Measurements from ENCODE around the gene DZANK1.
"Not testable (repeated sequence)": the region's sequence is repeated elsewhere in the genome, so short reads cannot be mapped to it uniquely, and the experiment has no call there.

DZANK1 gene

DNA sequence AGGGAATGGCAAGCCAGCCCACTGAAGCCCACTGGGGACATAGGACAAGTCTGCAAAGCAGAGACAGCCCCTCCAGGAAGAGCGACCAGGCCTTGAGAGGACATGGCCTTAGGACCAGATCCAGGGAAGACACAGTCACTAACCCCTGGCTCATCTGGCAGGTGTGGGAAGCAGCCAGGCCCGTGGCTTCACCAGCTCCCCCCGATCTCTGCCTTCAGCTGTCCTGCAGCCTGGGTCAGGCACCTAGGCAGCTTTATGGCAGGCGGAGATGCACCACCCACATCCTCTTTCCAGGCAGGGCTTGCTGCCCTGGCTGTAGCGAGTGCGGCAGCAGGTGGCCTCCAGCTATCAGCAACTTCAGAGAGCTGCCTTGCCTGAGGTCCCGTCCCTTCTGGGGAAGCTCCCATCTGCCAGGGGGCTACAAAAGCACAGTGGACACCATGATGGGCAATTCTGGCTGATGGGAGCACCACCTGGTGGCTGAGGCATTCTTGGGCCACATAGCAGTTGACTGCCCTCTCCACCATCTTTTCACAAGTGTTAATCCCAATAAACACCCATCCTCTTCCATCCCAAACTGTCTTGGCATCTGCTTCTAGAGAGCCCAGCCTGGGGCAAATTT, 85.8 kb downstream of the DZANK1 start:
- DNase-seq (ENCODE audit: low read depth): no peak
- TF ChIP-seq, protein P1, sequence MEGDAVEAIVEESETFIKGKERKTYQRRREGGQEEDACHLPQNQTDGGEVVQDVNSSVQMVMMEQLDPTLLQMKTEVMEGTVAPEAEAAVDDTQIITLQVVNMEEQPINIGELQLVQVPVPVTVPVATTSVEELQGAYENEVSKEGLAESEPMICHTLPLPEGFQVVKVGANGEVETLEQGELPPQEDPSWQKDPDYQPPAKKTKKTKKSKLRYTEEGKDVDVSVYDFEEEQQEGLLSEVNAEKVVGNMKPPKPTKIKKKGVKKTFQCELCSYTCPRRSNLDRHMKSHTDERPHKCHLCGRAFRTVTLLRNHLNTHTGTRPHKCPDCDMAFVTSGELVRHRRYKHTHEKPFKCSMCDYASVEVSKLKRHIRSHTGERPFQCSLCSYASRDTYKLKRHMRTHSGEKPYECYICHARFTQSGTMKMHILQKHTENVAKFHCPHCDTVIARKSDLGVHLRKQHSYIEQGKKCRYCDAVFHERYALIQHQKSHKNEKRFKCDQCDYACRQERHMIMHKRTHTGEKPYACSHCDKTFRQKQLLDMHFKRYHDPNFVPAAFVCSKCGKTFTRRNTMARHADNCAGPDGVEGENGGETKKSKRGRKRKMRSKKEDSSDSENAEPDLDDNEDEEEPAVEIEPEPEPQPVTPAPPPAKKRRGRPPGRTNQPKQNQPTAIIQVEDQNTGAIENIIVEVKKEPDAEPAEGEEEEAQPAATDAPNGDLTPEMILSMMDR (IDR thresholded peaks at IDR 0.05; ENCODE audit: low read depth, low read length, missing control alignments): peak; percentile 7
- no peak overlapping the region for H3K4me3 ChIP-seq (ENCODE audit: low read depth, low read length)

DNA sequence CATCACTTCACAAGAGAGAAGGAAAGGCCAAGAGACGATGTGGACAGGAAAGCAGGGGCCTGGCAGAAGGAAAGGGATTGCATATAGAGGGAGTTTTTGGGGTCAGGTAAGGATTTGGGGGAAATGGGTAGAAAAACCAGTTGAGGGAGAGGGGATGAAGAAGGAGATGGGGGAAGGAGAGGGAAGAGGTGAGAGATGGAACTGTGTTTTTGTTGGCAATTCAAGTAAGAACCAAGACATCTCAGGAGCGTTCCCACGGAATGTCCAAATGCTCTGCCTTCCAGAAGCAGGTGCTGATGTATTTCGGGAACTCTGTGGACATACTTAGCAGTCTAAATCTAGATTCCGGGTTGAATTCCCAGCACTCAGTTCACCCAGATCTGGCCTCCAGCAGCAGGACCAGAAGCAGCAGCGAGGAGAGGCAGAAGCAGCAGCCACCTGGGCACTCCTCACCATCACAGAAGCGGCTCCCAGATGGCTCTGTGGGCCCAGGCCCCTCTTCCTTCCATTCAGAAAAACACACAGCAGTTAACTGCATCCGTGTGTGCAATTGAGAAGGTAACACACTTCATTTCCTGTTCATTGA, 88.8 kb downstream of the DZANK1 start:
- TF ChIP-seq, protein P1 (IDR thresholded peaks at IDR 0.05; ENCODE audit: low read depth, low read length, missing control alignments): no peak
- H3K4me3 ChIP-seq (ENCODE audit: low read depth, low read length): no peak overlapping the region
- no peak for DNase-seq (ENCODE audit: low read depth)

DNA sequence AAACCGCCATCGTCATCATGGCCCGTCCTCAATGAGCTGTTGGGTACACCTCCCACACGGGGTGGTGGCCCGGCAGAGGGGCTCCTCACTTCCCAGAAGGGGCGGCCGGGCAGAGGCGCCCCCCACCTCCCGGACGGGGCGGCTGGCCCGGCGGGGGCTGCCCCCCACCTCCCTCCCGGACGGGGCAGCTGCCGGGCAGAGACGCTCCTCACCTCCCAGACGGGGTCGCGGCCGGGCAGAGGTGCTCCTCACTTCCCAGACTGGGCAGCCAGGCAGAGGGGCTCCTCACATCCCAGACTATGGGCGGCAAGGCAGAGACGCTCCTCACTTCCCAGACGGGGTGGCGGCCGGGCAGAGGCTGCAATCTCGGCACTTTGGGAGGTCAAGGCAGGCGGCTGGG, 91.3 kb downstream of the DZANK1 start:
- H3K4me3 ChIP-seq (ENCODE audit: low read depth, low read length); DNase-seq (ENCODE audit: low read depth): not testable (repeated sequence)

DNA sequence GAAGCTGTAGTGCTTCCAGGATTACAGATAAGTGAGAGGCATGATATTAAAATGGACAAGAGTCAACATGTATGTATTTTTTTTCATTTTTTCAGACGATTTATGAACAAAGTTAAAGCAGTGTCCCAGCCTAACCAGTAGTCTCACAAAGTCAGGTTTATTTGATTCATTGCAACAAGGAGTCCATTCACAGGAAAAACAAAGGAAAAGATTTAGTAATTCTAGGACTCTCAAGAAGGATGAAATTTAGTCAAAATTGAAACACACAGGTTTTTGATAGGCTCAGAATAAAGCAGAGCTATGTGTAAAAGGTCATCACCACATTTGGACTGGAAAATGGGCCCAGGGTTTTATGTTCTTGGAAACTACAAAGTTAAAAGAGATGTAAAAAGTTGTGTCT, 94.5 kb downstream of the DZANK1 start:
- H3K4me3 ChIP-seq (ENCODE audit: low read depth, low read length): no peak overlapping the region
- TF ChIP-seq, protein P1 (IDR thresholded peaks at IDR 0.05; ENCODE audit: low read depth, low read length, missing control alignments): no peak
- no peak for DNase-seq (ENCODE audit: low read depth)

DNA sequence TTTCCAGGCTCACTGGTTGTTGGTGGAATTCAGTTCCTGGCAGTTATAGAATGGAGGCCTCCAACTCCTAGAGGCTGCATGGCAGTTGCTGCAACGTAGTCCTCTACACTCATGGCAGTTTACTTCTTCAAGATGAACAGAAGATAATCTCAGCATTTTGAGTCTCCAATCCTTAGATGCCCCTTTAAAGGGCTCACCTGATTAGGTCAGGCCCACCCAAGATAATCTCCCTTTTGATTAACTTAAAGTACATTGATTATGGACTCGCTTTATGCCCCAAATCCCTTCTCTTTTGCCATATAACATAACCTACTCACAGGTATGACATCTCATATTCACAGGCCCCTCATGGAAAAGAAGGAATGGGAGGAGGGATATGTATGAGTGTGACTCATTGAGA, 102.1 kb downstream of the DZANK1 start:
- DNase-seq (ENCODE audit: low read depth): no peak
- TF ChIP-seq, protein P1 (IDR thresholded peaks at IDR 0.05; ENCODE audit: low read depth, low read length, missing control alignments): no peak
- H3K4me3 ChIP-seq (ENCODE audit: low read depth, low read length): no peak overlapping the region

DNA sequence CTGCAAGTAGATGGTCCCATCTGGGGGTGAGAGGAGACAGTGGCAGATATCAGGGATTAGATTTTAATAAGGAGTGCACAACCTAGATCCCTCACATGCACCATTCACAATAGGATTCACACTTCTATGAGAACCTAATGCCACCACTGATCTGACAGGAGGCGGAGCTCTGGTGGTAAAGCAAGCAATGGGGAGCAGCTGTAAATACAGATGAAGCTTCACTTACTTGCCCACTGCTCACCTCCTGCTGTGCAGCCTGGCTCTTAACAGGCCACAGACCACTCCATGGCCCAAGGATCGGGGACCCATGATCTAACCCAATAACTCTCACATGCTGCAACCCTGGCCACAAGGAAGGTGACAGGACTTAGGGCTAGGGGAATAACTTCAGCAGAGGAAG, 103.1 kb downstream of the DZANK1 start:
- TF ChIP-seq, protein P1 (IDR thresholded peaks at IDR 0.05; ENCODE audit: low read depth, low read length, missing control alignments): no peak
- no peak for DNase-seq (ENCODE audit: low read depth)
- no peak overlapping the region for H3K4me3 ChIP-seq (ENCODE audit: low read depth, low read length)

DNA sequence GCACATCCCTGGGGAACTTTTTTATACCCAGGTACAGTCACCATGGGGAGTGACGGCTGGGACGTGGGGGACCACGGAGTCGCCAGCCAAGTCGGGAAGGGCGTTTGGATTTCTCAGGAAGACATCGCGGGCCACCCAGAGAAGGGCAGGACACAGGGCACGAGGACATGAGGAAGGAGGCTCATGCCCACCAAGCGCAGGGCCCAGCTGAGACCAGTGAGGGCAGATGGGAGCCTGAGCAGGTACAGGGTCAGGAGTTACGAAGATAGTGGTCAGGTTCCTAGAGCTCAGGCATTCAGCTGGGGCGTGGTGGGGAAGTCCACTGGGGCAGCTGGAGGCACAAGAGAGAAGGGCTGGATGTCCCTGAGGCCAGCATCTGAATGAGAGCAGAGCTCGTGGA, 103.9 kb downstream of the DZANK1 start:
- DNase-seq (ENCODE audit: low read depth): no peak
- TF ChIP-seq, protein P1 (IDR thresholded peaks at IDR 0.05; ENCODE audit: low read depth, low read length, missing control alignments): no peak
- H3K4me3 ChIP-seq (ENCODE audit: low read depth, low read length): no peak overlapping the region
